Skeletal muscle tissue (tissue), 4 donors: Measurements from ENCODE around the gene CLMP. TPM values are rescaled to one million over a fixed set of nuclear protein-coding genes. Genes with fewer than 3 reads are reported as not detected.

Experiments used
- H3K27ac ChIP-seq: one replicate; pipeline ENCODE4 v1.7.0; 2013; ENCODE audit warnings: mild to moderate bottlenecking, low read depth, low read length, inconsistent platforms
- H3K27me3 ChIP-seq, 3 donors: one replicate each; pipeline ENCODE4 v1.7.0; 2013; ENCODE audit warnings: low read length in 3 of 3; ENCODE audit not compliant: control insufficient read depth in 3 of 3, insufficient read depth in 3 of 3
- H3K36me3 ChIP-seq, 3 donors: one replicate each; pipeline ENCODE4 v1.7.0; 2013; ENCODE audit warnings: low read length in 3 of 3; ENCODE audit not compliant: control insufficient read depth in 3 of 3, insufficient read depth in 3 of 3
- H3K4me1 ChIP-seq, 3 donors: one replicate each; pipeline ENCODE4 v1.7.0; 2013; ENCODE audit warnings: low read length in 3 of 3, mild to moderate bottlenecking in 3 of 3; ENCODE audit not compliant: control insufficient read depth in 3 of 3, insufficient read depth in 3 of 3
- H3K4me3 ChIP-seq, 3 donors: one replicate each; pipeline ENCODE4 v1.7.0; 2013; ENCODE audit warnings: low read length in 3 of 3
- H3K9ac ChIP-seq, 3 donors: one replicate each; pipeline ENCODE4 v1.7.0; 2013; ENCODE audit warnings: low read length in 3 of 3, mild to moderate bottlenecking in 3 of 3, moderate library complexity in 2 of 3, low read depth in 1 of 3
- H3K9me3 ChIP-seq, 3 donors: one replicate each; pipeline ENCODE4 v1.7.0; 2013; ENCODE audit warnings: low read length in 3 of 3; ENCODE audit not compliant: control insufficient read depth in 3 of 3
- total RNA-seq: library from RNA; depleted of rRNA; stranded (reverse); fragments of >200 nt; gene quantifications from one replicate; pipeline ENCODE4 v1.2.3, GENCODE V29; 2014
- donor health status: Osteomylitis.

The CLMP gene
- total RNA-seq, 1 donor from 2014 or later = 8.9 TPM

GRCh38 chr11:123084454-123084853 is 110.6 kb downstream of the CLMP start:
- H3K4me3 ChIP-seq = no peak overlapping the region
- H3K36me3 ChIP-seq = peaks cover 0 to 3% (median 0%) of the 10 kb centered on the region in 3 donors
- H3K9me3 ChIP-seq = no peaks in the 10 kb centered on the region
- peaks cover 3 to 15% (median 11%) of the 10 kb centered on the region in 3 donors for H3K4me1 ChIP-seq
- no peak overlapping the region for H3K9ac ChIP-seq
- no peaks in the 10 kb centered on the region for H3K27me3 ChIP-seq
- no peak overlapping the region for H3K27ac ChIP-seq

- Histone ChIP-seq H3K4me1 (peaks cover 3 to 15% (median 11%) of the 10 kb centered on the region in 3 donors), H3K36me3 (peaks cover 0 to 3% (median 0%) of the 10 kb centered on the region in 3 donors), H3K9ac (no peak overlapping the region), H3K4me3 (no peak overlapping the region), H3K27me3 (no peaks in the 10 kb centered on the region), H3K9me3 (no peaks in the 10 kb centered on the region), H3K27ac (peak overlapping the region; percentile 33)
These were observed 111.4 kb downstream of the CLMP start for GRCh38 chr11:123083623-123084029.

GRCh38 chr11:123082977-123083376 is 112.1 kb downstream of the CLMP start:
- H3K4me3 ChIP-seq = peak overlapping the region in 1 of 3 donors; percentile 23
- peak overlapping the region; percentile 33 for H3K27ac ChIP-seq
- H3K4me1 ChIP-seq = peaks cover 3 to 15% (median 11%) of the 10 kb centered on the region in 3 donors
- H3K9ac ChIP-seq = no peak overlapping the region
- no peaks in the 10 kb centered on the region for H3K9me3 ChIP-seq
- H3K36me3 ChIP-seq = peaks cover 0 to 3% (median 0%) of the 10 kb centered on the region in 3 donors
- H3K27me3 ChIP-seq = no peaks in the 10 kb centered on the region

DNA sequence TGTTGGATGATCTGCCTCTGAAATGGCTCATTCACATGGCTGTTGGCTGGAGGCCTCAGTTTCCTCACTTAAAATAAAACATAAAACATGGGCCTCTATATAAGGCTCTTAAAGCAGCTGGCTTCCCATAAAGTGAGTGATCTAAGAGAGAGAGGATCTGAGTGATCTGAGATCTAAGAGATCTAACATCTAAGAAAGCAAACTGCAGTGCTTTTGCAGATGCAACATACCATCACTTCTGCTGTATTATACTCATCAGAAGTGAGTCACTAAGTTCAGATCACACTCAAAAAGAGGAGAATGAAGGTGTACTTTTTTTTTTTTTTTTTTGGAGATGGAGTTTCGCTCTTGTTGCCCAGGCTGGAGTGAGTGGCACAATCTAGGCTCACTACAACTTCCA is 115.0 kb downstream of the CLMP start:
- H3K9me3 ChIP-seq = no peaks in the 10 kb centered on the region
- H3K27ac ChIP-seq = no peak overlapping the region
- no peak overlapping the region for H3K9ac ChIP-seq
- no peaks in the 10 kb centered on the region for H3K27me3 ChIP-seq
- H3K4me3 ChIP-seq = no peak overlapping the region
- peaks cover 0 to 12% (median 5%) of the 10 kb centered on the region in 3 donors for H3K4me1 ChIP-seq
- peaks cover 0 to 3% (median 0%) of the 10 kb centered on the region in 3 donors for H3K36me3 ChIP-seq

GRCh38 chr11:123076484-123076883 is 118.6 kb downstream of the CLMP start:
- Histone ChIP-seq H3K36me3 (peaks cover 0 to 4% (median 2%) of the 10 kb centered on the region in 3 donors), H3K4me1 (peaks cover 0 to 7% (median under 1%) of the 10 kb centered on the region in 3 donors), H3K9ac (no peak overlapping the region), H3K27ac (no peak overlapping the region), H3K9me3 (no peaks in the 10 kb centered on the region), H3K27me3 (no peaks in the 10 kb centered on the region), H3K4me3 (no peak overlapping the region)

- peaks cover 0 to 4% (median 2%) of the 10 kb centered on the region in 3 donors for H3K36me3 ChIP-seq
- no peak overlapping the region for H3K9ac ChIP-seq
- no peaks in the 10 kb centered on the region for H3K9me3 ChIP-seq
These were observed 121.5 kb downstream of the CLMP start for GRCh38 chr11:123073343-123074057.

GRCh38 chr11:123072762-123073161 is 122.3 kb downstream of the CLMP start:
- no peak overlapping the region for H3K9ac ChIP-seq
- peaks cover 0 to 4% (median 2%) of the 10 kb centered on the region in 3 donors for H3K36me3 ChIP-seq
- no peaks in the 10 kb centered on the region for H3K9me3 ChIP-seq
- no peak overlapping the region for H3K4me3 ChIP-seq
- H3K27me3 ChIP-seq = no peaks in the 10 kb centered on the region
- peaks cover 3 to 13% (median 5%) of the 10 kb centered on the region in 3 donors for H3K4me1 ChIP-seq
- H3K27ac ChIP-seq = no peak overlapping the region

More at GRCh38 chr11:123073343-123074057, 121.5 kb downstream of the CLMP start:
- Histone ChIP-seq H3K4me1 (peaks cover 3 to 13% (median 5%) of the 10 kb centered on the region in 3 donors), H3K27ac (no peak overlapping the region), H3K4me3 (no peak overlapping the region), H3K27me3 (no peaks in the 10 kb centered on the region)

- Histone ChIP-seq H3K9ac (no peak overlapping the region), H3K4me1 (peaks cover 3 to 13% (median 5%) of the 10 kb centered on the region in 3 donors), H3K36me3 (peaks cover 0 to 4% (median 2%) of the 10 kb centered on the region in 3 donors), H3K4me3 (no peak overlapping the region), H3K27ac (no peak overlapping the region), H3K27me3 (no peaks in the 10 kb centered on the region), H3K9me3 (no peaks in the 10 kb centered on the region)
These were observed 122.7 kb downstream of the CLMP start for GRCh38 chr11:123072332-123072761.

DNA sequence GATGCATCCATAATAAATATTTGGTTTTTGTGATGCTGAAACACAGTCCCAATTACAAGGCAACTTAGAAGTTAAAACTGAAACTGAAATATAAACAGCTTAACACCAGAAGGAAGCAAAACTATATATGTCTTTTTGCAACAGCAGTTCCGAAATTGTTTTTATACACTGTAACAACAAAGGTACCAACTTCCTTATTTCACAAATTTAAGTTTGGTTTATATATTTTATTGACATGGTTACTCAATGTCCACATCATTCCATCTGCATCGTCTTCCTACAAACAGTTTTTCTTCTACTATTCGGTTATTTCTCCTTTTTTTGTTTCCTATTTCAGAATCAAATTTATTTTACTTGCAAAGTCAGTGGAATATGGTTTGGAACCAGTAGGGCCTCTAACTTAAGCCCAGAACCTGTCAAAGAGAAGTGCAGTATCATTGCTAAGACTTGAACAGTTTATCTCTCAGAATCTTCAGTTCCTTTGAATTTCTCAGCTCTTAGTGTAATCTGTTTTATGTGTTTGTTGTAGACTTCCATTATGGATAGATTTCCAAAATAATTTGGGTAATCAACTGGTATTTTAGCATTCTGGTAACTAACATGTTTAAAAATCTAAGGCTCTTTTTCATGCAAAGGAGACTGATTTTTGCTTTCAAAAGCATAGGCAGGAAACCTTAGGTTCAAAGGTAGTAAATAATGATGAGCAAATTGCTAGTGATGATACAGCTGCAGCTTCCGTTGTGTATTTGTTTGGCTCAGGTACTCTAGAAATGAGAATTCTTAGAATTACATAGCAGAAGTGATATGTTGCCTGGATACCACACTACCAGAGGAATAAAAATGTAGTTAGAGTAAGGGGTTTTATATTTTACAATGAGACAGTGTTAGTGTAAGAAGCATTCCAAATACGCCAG is 124.9 kb downstream of the CLMP start:
- peaks cover 3 to 24% (median 7%) of the 10 kb centered on the region in 3 donors for H3K4me1 ChIP-seq
- H3K27ac ChIP-seq = peak overlapping the region; percentile 14
- peak overlapping the region in 1 of 3 donors; percentile 50 for H3K4me3 ChIP-seq
- no peaks in the 10 kb centered on the region for H3K27me3 ChIP-seq
- peaks cover 0 to 4% (median 2%) of the 10 kb centered on the region in 3 donors for H3K36me3 ChIP-seq
- H3K9ac ChIP-seq = no peak overlapping the region
- H3K9me3 ChIP-seq = no peaks in the 10 kb centered on the region
